Brain microvascular endothelial cell (primary cell): Measurements from ENCODE around the gene OR7A17.

ENCODE experiments used
- DNase-seq: peaks from one replicate; pipeline ENCODE4 v3.0.0-alpha.2; 2020
- H3K27ac ChIP-seq: fragments of 250-450 bp; sonication (Bioruptor Pico); 2 replicates; pipeline ENCODE4 v1.5.1; 2020; ENCODE audit warnings: mild to moderate bottlenecking, moderate library complexity
- H3K27me3 ChIP-seq: fragments of 250-450 bp; sonication (Bioruptor Pico); replicated peaks from 2 replicates; pipeline ENCODE4 v1.5.1; 2020; ENCODE audit warnings: mild to moderate bottlenecking
- H3K36me3 ChIP-seq: fragments of 250-450 bp; sonication (Bioruptor Pico); replicated peaks from 2 replicates; pipeline ENCODE4 v1.5.1; 2020; ENCODE audit warnings: mild to moderate bottlenecking
- H3K4me3 ChIP-seq: 2 replicates; pipeline ENCODE4 v1.5.1; 2011; ENCODE audit warnings: low read depth, mild to moderate bottlenecking, control low read depth, low read length, moderate library complexity
- CTCF ChIP-seq: IDR thresholded peaks from 2 replicates; pipeline ENCODE4 v1.5.1; 2011; ENCODE audit warnings: low read depth, mild to moderate bottlenecking, moderate library complexity, low read length, control low read depth, inconsistent platforms; ENCODE audit errors: missing control alignments
- in situ Hi-C: cut with HindIII; loops from 2 replicates; pipeline ENCODE4 v1.10.0; 2017; ENCODE audit warnings: low sequenced_read_pairs, low pct_ligation_motif_present

The OR7A17 gene

DNA sequence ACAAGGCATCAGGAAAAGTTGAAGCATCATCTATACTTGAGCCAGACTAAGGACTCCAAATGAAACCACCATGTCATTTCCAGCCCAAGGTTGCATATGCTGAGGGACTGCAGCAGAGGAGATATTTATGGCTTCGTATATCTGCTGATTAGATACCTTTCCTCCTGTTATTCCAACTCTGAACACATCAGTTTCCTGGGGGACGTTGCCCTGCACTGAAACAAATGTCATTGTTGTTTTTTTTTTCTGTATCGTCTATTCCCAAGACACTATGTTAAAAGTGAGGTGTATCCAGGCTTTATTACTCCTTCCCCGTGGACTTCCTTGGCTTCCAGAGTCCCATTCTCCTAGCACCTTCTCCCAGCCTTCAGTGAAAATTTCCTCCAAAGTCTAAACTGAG lies at the start of gene OR7A17:
Gene OR7A17, minus strand, starts transcription at position 101 of the 400 bp plus-strand sequence. CDS start 4,777 bp downstream, outside the sequence.
- in situ Hi-C loops = no loop called here
- Histone ChIP-seq H3K27me3 (no peaks in the 10 kb centered on the region), H3K27ac (no peak within 1 kb of the TSS), H3K4me3 (no peak within 1 kb of the TSS), H3K36me3 (no peaks in the 10 kb centered on the region)
- DNase-seq = no peak
- TF ChIP-seq CTCF = no peak

DNA sequence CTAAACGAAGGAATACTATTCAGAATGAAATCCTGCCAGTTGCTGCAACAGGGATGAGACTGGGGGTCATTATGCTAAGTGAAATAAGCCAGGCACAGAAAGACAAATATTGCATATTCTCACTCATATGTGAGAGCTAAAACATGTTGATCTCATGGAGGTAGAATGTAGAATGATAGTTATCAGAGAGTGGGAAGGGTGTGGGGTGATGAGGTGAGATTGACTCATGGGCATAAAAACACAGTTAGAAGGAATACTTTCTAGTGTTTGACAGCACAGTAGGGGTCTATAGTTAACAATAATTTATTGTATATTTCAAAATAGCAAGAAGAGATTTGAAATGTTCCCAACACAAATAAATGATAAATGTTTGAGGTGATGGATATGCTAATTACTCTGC lies 47.6 kb upstream of the OR7A17 start:
- TF ChIP-seq CTCF = no peak
- Histone ChIP-seq H3K36me3 (no peaks in the 10 kb centered on the region), H3K4me3 (no peak overlapping the region), H3K27ac (no peak overlapping the region), H3K27me3 (no peaks in the 10 kb centered on the region)
- in situ Hi-C loops = no loop called here
- no peak for DNase-seq

GRCh38 chr19:14916848-14917247 lies 30.9 kb upstream of the OR7A17 start:
- no peak for TF ChIP-seq CTCF
- Histone ChIP-seq H3K36me3 (no peaks in the 10 kb centered on the region), H3K27ac (no peak overlapping the region), H3K4me3 (no peak overlapping the region), H3K27me3 (no peaks in the 10 kb centered on the region)
- in situ Hi-C loops = no loop called here
- DNase-seq = no peak

- Histone ChIP-seq H3K27me3 (no peaks in the 10 kb centered on the region), H3K4me3 (no peak overlapping the region), H3K27ac (no peak overlapping the region), H3K36me3 (no peaks in the 10 kb centered on the region)
- TF ChIP-seq CTCF = no peak
- in situ Hi-C loops = no loop called here
- no peak for DNase-seq
These were observed 29.2 kb upstream of the OR7A17 start for GRCh38 chr19:14915116-14915515.

GRCh38 chr19:14906711-14907110 lies 20.8 kb upstream of the OR7A17 start:
- TF ChIP-seq CTCF = no peak
- no peak overlapping the region for H3K4me3 ChIP-seq
- H3K27ac ChIP-seq = no peak overlapping the region
- DNase-seq = no peak
- no peaks in the 10 kb centered on the region for H3K27me3 ChIP-seq
- no peaks in the 10 kb centered on the region for H3K36me3 ChIP-seq
- in situ Hi-C loops = no loop called here

- Histone ChIP-seq H3K4me3 (no peak overlapping the region), H3K27me3 (no peaks in the 10 kb centered on the region), H3K27ac (no peak overlapping the region), H3K36me3 (no peaks in the 10 kb centered on the region)
- no peak for TF ChIP-seq CTCF
- DNase-seq = no peak
- in situ Hi-C loops = no loop called here
These were observed 15.8 kb upstream of the OR7A17 start for GRCh38 chr19:14901675-14902260.
